Measurements from ENCODE around the gene TMEM184A.

Gene TMEM184A

GRCh38 chr7:1567049-1567771 is 11.2 kb upstream of the TMEM184A start:
- DNase-seq: no peak

- DNase-seq: no peak
Measured at GRCh38 chr7:1566687-1567048, 10.7 kb upstream of the TMEM184A start.

DNA sequence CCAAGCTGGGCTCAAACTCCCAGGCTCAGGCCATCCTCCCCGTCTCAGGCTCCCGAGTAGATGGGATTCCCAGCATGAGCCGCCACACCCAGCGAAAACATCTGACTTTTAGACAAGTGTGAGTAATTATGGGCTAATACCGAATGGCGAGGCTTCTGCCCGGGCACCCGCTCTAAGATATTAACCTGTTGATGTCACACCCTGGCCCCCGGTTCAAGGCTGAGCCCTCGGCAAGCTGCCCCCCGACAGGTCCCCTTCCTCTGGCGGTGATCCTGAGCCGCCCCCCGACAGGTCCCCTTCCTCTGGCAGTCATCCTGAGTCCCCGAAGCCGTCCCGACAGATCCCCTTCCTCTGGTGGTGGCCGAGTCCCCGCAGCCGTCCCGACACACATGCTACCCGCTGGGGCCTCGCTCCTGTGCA is 8.6 kb upstream of the TMEM184A start:
- DNase-seq: no peak

DNA sequence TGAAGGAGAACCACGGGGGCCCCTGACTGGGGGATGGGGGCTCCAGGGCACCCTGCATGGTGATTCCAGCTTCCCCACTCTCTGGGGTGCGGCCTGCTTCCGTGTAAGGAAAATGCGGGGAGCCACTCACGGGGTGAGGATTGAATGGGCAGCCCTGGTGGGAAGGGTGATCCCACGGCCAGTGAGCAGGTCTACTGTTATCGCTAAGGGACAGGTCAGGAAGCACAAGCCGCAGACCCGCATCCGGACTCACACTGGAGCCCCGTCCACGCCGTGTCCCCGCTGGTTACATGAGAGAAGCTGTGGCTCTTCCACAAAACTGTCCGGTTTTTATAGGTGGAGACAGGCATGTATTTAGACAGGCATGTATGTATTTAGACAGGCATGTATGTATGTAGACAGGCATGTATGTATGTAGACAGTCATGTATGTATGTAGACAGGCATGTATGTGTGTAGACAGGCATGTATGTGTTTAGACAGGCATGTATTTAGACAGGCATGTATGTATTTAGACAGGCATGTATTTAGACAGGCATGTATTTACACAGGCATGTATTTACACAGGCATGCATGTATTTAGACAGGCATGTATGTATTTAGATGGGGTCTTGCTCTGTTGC is 8.1 kb upstream of the TMEM184A start:
- DNase-seq: no peak

DNA sequence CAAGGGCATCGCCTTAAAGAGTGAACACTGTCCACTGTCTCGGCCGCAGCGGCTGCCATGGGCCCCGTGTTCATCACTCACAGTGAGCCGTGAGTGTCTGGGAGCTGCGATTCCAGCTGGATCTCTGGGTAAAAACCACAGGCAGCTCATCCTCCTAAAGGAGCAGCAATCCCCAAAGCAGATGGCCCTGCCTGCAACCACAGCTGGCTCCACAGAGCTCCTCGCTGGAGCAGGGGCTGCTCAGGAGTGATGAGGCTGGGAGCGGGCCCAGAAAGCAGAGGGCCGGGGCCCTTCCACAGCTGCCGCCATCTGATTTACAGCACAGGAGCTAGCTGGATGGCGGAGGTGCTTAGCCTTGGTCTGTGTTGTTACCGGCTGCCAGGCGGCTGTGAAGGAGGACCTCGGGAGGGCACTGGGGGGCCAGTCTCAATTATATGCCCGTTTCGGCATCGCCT is 6.6 kb upstream of the TMEM184A start:
- no peak for DNase-seq

DNA sequence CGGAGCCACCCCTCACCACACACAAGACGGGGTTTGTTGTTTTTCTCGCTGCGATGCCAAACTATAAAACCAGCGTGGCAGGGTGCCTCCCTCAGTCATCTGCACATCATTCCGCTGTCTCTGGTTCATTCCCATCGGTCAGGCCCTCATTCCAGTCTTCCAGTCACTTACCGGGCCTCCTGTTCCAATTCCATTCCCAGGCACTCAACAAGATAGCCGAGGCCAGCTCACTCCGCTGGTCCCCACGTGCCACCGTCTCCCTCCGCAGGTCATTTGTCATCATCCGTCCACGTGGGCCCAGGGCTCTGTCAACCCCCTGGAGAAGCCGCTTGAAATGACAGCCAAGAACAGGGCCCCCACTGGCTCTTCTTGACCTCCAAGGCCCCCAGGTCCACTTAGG is 6.1 kb upstream of the TMEM184A start:
- no peak for DNase-seq

GRCh38 chr7:1561036-1561940 is 5.3 kb upstream of the TMEM184A start:
- no peak for DNase-seq

DNA sequence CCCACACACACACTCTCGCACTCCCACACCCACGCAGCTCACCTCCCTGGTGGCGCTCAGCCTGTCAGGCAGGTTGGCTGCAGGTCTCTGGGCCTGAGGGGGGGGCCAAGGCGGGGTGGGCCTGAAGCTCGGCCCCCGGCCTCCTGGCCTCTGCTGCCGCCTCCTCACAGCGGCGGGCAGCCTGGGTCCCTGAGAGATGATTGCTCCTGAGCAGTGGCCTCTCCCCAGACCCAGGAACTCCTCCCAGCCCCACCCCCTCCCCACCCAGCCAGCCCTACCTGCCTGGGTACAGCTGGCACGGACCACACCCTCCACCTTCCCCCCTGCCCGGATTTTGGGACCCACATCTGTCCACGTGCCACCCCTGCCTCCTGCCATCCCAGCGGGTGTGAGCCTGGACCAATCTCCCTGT is 4.6 kb upstream of the TMEM184A start:
- DNase-seq: no peak

- no peak for DNase-seq
Measured at GRCh38 chr7:1559626-1560590, 3.9 kb upstream of the TMEM184A start.

- no peak for DNase-seq
Measured at GRCh38 chr7:1558841-1559625, 3.0 kb upstream of the TMEM184A start.

DNA sequence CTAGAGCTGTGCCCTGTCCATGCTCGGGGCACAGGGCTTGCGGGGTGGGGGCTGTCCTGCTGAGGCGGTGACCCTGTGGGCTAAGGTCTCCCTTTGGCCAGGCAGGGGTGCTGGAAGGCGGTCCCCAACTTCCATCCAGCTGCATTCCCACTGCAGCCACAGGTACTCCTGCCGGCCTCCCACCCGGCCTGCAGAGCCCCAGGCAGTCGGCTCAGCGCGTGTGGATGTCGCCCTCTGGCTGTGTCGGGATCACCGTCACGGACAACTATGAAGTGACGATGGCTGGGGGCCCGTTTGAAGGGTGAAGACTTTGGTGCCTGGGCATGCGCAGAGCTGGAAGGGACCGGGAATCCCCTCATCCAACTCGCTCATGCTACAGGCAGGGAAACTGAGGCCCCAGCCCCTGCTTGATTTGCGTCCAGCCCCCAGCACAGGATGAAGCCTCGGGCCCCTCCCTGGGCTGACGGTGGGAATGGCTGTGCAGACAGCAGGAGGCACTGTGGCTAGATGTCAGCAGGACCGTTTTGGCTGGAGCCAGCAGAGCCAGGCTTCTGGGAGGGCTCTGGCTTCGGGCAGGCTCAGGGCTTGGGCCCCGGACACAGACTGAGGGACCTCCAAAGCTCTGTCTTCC is 2.3 kb upstream of the TMEM184A start:
- no peak for DNase-seq

- DNase-seq: no peak
Measured at GRCh38 chr7:1557771-1558170, 1.8 kb upstream of the TMEM184A start.

DNA sequence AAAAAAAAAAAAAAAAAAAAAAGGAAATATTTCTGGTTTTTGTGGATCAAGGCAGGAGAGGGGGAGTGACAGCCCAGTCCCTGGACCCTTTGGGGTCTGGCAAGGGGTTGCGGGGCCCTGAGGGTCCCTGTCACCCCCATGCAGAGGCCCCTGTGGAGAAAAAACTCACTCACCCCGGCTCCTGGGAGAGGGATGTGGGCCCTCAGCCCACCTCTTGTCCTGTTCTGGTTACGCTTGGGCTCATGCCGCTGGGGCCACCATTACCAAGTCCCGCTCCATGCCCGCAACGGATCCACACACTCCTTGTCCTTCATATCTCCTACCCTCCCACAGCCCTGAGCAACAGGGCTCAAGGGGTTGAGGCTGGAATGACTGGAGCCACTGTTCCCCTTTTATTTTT is 1.0 kb upstream of the TMEM184A start:
- DNase-seq: no peak

GRCh38 chr7:1555046-1555812 is 776 bp downstream of the TMEM184A start:
- DNase-seq: no peak

- DNase-seq: no peak
Measured at GRCh38 chr7:1554333-1555045, 1.5 kb downstream of the TMEM184A start.

DNA sequence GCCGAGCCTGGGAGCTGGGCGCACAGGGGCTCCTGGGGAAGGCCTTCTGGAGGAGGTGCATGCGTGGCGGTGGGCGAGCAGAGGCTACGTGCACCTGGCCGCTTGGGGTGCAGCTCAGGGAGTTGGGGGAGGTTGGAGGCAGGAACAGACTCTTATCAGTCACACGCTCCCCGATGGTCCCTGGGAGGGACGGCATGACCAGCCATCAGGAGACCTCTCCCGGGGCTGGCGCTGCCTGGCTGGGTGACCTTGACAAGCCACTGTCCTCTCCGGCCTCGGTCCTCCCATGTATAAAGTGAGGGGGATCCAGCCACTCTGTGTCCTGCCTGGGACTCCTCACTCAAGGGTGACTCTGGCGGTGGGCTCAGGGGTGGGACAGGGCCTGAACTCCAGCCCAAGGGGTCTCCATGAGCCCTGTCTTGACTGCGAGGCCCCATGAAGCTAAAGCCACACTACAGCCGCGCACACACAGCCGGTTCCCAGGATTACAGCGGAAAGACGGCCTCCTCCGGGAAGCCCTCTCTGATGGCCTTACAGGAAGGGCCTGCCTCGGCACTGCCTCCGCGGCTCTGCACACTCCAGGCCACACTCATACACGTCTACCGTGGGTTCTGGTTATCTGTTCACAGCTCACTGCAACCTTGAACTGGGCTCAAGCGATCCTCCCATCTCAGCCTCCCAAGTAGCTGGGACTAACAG is 2.3 kb downstream of the TMEM184A start:
- DNase-seq: no peak

DNA sequence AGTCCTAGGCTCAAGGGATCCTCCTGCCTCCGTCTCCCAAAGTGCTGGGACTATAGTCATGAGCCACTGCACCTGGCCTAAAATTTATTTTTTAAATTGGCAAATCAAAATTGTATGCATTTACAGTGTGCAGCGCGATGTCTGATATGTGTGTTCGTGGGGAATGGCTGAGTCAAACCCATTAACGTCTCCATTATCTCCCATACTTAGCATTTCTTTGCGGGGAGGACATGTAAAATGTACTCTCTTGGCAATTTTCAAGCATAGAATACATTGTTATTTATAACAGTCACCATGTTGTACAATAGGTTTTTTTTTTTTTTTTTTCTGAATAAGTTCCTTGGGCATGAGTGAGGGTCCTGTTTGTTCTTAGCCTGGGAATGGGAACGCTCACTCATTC is 3.8 kb downstream of the TMEM184A start:
- no peak for DNase-seq

GRCh38 chr7:1550846-1551155 is 5.2 kb downstream of the TMEM184A start:
- DNase-seq: no peak
